ENCODE results near the gene ZFYVE21.

DNA sequence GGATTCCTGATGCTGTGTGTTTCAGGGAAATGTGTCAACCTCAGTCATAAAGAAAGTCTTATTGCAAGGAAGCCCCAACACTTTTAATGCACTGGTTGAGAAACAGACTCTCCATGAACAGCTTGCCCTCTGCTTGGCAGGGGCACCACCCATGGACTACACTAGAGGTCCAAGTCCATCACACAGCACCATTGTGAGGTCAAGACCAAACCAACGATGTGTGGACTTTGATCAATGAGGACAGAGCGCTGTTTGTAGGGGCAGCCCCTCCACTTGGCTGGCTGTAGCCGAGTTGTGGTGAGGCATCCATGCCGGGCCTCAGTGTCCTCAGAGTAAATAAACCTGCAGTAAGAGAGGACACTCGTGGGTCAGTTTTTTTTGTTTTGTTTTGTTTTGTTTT is 29.8 kb downstream of the ZFYVE21 start:
- TF ChIP-seq GATA3 (IDR thresholded peaks at IDR 0.05; ENCODE audit: low read depth, low read length) (no peak), GATA2 (IDR thresholded peaks at IDR 0.05; ENCODE audit: low read depth, low read length) (no peak)
